Measurements from ENCODE around the gene SLC9C1.
A peak's percentile ranks its signal among the peaks of the same experiment; 100 is the strongest.

The SLC9C1 gene

GRCh38 chr3:112331851-112332250, 37.8 kb upstream of the SLC9C1 start:
- H3K36me3 ChIP-seq, result no peaks in the 10 kb centered on the region
- H3K4me3 ChIP-seq (ENCODE audit: low read depth in 1 of 2, low read length in 1 of 2), result no peak overlapping the region
- H3K4me1 ChIP-seq (ENCODE audit: control insufficient read depth in 1 of 2, insufficient read depth in 1 of 2, low read depth in 1 of 2, low read length in 1 of 2), result peaks cover 14 to 17% of the 10 kb centered on the region in 2 experiments
- TF ChIP-seq CTCF (IDR thresholded peaks at IDR 0.05), result no peak
- H3K27ac ChIP-seq, result no peak overlapping the region
- peaks cover 19% of the 10 kb centered on the region for H3K27me3 ChIP-seq
- H3K9me3 ChIP-seq, result no peaks in the 10 kb centered on the region

DNA sequence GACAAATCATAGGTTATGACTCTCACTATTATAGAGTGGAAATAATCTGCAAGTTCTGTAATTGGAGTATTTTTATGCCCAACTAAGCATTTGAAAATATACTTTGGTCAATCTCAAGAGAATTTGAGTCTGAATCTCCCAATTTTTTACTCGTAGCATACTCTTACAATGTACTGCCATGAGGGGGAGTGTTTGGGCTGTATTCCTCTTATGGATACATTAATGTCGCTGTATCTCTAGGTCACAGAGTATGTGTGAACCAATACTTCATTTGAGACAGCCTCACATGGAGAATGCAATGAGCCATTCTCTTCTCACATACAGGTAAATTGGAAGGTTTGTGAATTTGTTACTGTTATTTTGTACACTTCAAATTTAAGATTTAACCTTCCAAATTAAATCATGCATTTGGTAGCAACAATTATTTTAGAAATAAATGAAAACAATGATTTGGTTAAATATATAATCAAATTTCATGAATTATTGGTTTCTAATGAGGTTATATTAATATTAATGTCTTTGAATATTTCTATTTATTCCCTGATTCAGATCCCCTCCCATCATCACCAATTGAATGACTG, 33.4 kb upstream of the SLC9C1 start:
- Histone ChIP-seq H3K4me3 (ENCODE audit: low read depth in 1 of 2, low read length in 1 of 2) (no peak overlapping the region), H3K9me3 (no peaks in the 10 kb centered on the region), H3K27me3 (peaks cover 2% of the 10 kb centered on the region), H3K36me3 (no peaks in the 10 kb centered on the region), H3K4me1 (ENCODE audit: control insufficient read depth in 1 of 2, insufficient read depth in 1 of 2, low read depth in 1 of 2, low read length in 1 of 2) (no peaks in the 10 kb centered on the region), H3K27ac (no peak overlapping the region)
- TF ChIP-seq CTCF (IDR thresholded peaks at IDR 0.05), result peak; percentile 39

- H3K27me3 ChIP-seq, result no peaks in the 10 kb centered on the region
- H3K36me3 ChIP-seq, result no peaks in the 10 kb centered on the region
- no peak overlapping the region for H3K27ac ChIP-seq
- peaks cover 6 to 9% of the 10 kb centered on the region in 2 experiments for H3K4me1 ChIP-seq (ENCODE audit: control insufficient read depth in 1 of 2, insufficient read depth in 1 of 2, low read depth in 1 of 2, low read length in 1 of 2)
- H3K4me3 ChIP-seq (ENCODE audit: low read depth in 1 of 2, low read length in 1 of 2), result no peak overlapping the region
- H3K9me3 ChIP-seq, result no peaks in the 10 kb centered on the region
- no peak for TF ChIP-seq CTCF (IDR thresholded peaks at IDR 0.05)
These were observed 28.0 kb upstream of the SLC9C1 start for GRCh38 chr3:112321867-112322652.

GRCh38 chr3:112320691-112321090, 26.7 kb upstream of the SLC9C1 start:
- H3K36me3 ChIP-seq, result no peaks in the 10 kb centered on the region
- H3K27ac ChIP-seq, result no peak overlapping the region
- H3K4me1 ChIP-seq (ENCODE audit: control insufficient read depth in 1 of 2, insufficient read depth in 1 of 2, low read depth in 1 of 2, low read length in 1 of 2), result peaks cover 6 to 9% of the 10 kb centered on the region in 2 experiments
- no peaks in the 10 kb centered on the region for H3K27me3 ChIP-seq
- no peaks in the 10 kb centered on the region for H3K9me3 ChIP-seq
- TF ChIP-seq CTCF (IDR thresholded peaks at IDR 0.05), result no peak
- no peak overlapping the region for H3K4me3 ChIP-seq (ENCODE audit: low read depth in 1 of 2, low read length in 1 of 2)

DNA sequence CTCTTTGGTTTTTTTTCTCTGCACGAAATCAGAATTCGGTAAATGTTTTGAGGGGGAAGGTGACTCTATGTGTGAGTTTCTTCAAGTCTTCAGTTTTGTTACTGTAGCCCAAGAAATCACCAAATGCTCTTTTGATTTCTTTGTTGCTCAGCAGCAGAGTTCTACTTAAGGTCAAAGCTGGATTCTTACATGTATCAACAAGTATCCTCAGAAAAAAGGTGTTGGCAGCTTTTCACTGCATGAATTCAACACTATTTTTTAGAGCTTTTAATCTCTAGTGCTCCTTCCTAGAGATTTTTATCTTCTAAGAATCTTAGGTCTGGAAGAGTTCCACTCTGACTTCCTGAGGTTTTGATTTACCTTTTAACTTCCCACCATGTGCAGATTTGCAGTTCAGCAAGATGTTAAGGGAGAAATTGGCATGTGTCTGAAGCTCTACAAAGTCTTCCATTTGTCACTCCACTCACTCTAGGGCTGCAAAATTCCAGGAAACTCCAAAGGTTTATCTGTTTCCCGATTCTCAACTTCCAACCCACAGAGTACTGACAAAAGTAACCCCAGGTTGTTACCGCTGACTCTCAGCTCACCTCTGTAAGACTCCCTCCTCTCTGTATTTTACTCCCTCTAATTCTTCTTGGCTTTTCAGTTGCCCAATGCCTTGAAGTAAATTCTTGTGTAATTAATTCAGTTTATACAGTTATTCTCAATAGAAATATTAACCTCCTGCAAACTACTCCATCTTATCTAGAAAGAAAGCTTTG, 25.7 kb upstream of the SLC9C1 start:
- H3K9me3 ChIP-seq, result no peaks in the 10 kb centered on the region
- H3K4me1 ChIP-seq (ENCODE audit: control insufficient read depth in 1 of 2, insufficient read depth in 1 of 2, low read depth in 1 of 2, low read length in 1 of 2), result peaks cover 6 to 9% of the 10 kb centered on the region in 2 experiments
- H3K4me3 ChIP-seq (ENCODE audit: low read depth in 1 of 2, low read length in 1 of 2), result no peak overlapping the region
- no peaks in the 10 kb centered on the region for H3K27me3 ChIP-seq
- no peak overlapping the region for H3K27ac ChIP-seq
- no peak for TF ChIP-seq CTCF (IDR thresholded peaks at IDR 0.05)
- no peaks in the 10 kb centered on the region for H3K36me3 ChIP-seq

Measured in neutrophil (primary cell).